ENCODE data around the gene ASCL2.

Gene ASCL2

GRCh38 chr11:2223153-2223794, 47.1 kb downstream of the ASCL2 start:
- no peak for DNase-seq

- DNase-seq, result no peak
These were observed 47.9 kb downstream of the ASCL2 start for GRCh38 chr11:2222451-2222850.

- no peak for DNase-seq
These were observed 48.8 kb downstream of the ASCL2 start for GRCh38 chr11:2221591-2221990.

- DNase-seq, result no peak
These were observed 49.4 kb downstream of the ASCL2 start for GRCh38 chr11:2221024-2221423.

GRCh38 chr11:2220173-2220771, 50.1 kb downstream of the ASCL2 start:
- DNase-seq, result no peak

GRCh38 chr11:2219318-2220017, 50.9 kb downstream of the ASCL2 start:
- no peak for DNase-seq

All from EL (cell line).